ENCODE data around the gene MPPED2. TPM values are rescaled to one million over a fixed set of nuclear protein-coding genes. Genes with fewer than 3 reads are reported as not detected.

Gene MPPED2
- total RNA-seq, 4 donors from 2014 or later = 1.1 to 2.0 (median 1.9) TPM; not detected in 1

- peaks cover 6% of the 10 kb centered on the region for H3K4me1 ChIP-seq
- H3K4me3 ChIP-seq = no peak overlapping the region
- H3K27me3 ChIP-seq = peaks cover 10% of the 10 kb centered on the region
- H3K36me3 ChIP-seq = no peaks in the 10 kb centered on the region
- 73% methylated on average over 7 of the region's 7 CpGs for WGBS
- H3K9me3 ChIP-seq = no peaks in the 10 kb centered on the region
- DNase-seq (ENCODE audit: low spot score in 2 of 2) = no peak
- H3K27ac ChIP-seq = no peak overlapping the region
- TF ChIP-seq, protein P1, sequence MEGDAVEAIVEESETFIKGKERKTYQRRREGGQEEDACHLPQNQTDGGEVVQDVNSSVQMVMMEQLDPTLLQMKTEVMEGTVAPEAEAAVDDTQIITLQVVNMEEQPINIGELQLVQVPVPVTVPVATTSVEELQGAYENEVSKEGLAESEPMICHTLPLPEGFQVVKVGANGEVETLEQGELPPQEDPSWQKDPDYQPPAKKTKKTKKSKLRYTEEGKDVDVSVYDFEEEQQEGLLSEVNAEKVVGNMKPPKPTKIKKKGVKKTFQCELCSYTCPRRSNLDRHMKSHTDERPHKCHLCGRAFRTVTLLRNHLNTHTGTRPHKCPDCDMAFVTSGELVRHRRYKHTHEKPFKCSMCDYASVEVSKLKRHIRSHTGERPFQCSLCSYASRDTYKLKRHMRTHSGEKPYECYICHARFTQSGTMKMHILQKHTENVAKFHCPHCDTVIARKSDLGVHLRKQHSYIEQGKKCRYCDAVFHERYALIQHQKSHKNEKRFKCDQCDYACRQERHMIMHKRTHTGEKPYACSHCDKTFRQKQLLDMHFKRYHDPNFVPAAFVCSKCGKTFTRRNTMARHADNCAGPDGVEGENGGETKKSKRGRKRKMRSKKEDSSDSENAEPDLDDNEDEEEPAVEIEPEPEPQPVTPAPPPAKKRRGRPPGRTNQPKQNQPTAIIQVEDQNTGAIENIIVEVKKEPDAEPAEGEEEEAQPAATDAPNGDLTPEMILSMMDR (IDR thresholded peaks at IDR 0.05) = no peak
- no peak for TF ChIP-seq POLR2AphosphoS5 (IDR thresholded peaks at IDR 0.05)
These were observed 221.9 kb downstream of the MPPED2 start for GRCh38 chr11:30364139-30364836.

DNA sequence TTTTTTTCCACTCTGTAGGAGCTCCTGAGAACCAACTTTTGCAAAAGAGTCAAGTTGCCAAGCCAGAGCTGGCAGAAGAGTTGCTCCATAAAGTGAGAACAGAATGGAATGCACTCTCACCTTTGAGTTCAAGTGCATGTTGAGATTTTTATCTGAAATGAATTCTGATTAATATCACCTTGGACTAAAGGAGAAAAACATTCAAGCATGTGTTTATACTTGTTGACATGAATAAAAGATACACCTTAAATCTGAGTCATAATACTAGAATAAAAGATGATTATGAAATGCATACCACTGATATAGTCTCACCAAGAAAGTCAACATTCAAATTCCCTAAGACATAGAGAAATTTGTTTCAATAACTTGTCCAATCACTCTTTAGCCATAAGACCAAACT, 225.4 kb downstream of the MPPED2 start:
- no peaks in the 10 kb centered on the region for H3K36me3 ChIP-seq
- DNase-seq (ENCODE audit: low spot score in 2 of 2) = no peak
- peaks cover 6% of the 10 kb centered on the region for H3K4me1 ChIP-seq
- H3K9me3 ChIP-seq = no peaks in the 10 kb centered on the region
- H3K4me3 ChIP-seq = no peak overlapping the region
- H3K27me3 ChIP-seq = peaks cover 31% of the 10 kb centered on the region
- TF ChIP-seq, protein P1 (IDR thresholded peaks at IDR 0.05) = no peak
- no peak for TF ChIP-seq EP300 (IDR thresholded peaks at IDR 0.05)
- no peak for TF ChIP-seq POLR2AphosphoS5 (IDR thresholded peaks at IDR 0.05)
- no peak for TF ChIP-seq POLR2A (IDR thresholded peaks at IDR 0.05)
- H3K27ac ChIP-seq = no peak overlapping the region
